GM21381 (cell line): ENCODE measurements around the gene S100A9.

ENCODE experiments used
- ATAC-seq: cut with Tn5 transposase; IDR thresholded peaks from one replicate; pipeline ENCODE4 v1.9.1; 2021; ENCODE audit warnings: mild to moderate bottlenecking, moderate library complexity; ENCODE audit not compliant: unreplicated experiment

Gene S100A9

GRCh38 chr1:153360592-153361479, 3.2 kb downstream of the S100A9 start:
- ATAC-seq, result no peak

- no peak for ATAC-seq
Measured at GRCh38 chr1:153361480-153362109, 3.9 kb downstream of the S100A9 start.

- ATAC-seq, result no peak
Measured at GRCh38 chr1:153362187-153362775, 4.6 kb downstream of the S100A9 start.

- no peak for ATAC-seq
Measured at GRCh38 chr1:153363641-153364040, 6.0 kb downstream of the S100A9 start.

- no peak for ATAC-seq
Measured at GRCh38 chr1:153364156-153364555, 6.5 kb downstream of the S100A9 start.

- ATAC-seq, result no peak
Measured at GRCh38 chr1:153364766-153365666, 7.4 kb downstream of the S100A9 start.

GRCh38 chr1:153365696-153366095, 8.0 kb downstream of the S100A9 start:
- no peak for ATAC-seq

- no peak for ATAC-seq
Measured at GRCh38 chr1:153366261-153366660, 8.6 kb downstream of the S100A9 start.

GRCh38 chr1:153367090-153367489, 9.4 kb downstream of the S100A9 start:
- no peak for ATAC-seq

GRCh38 chr1:153368495-153368894, 10.8 kb downstream of the S100A9 start:
- no peak for ATAC-seq

- no peak for ATAC-seq
Measured at GRCh38 chr1:153370146-153370545, 12.5 kb downstream of the S100A9 start.

GRCh38 chr1:153371231-153371630, 13.6 kb downstream of the S100A9 start:
- no peak for ATAC-seq

- no peak for ATAC-seq
Measured at GRCh38 chr1:153372571-153372970, 14.9 kb downstream of the S100A9 start.

GRCh38 chr1:153374071-153374470, 16.4 kb downstream of the S100A9 start:
- no peak for ATAC-seq

GRCh38 chr1:153375511-153375910, 17.9 kb downstream of the S100A9 start, which contains the start of gene S100A12:
Gene S100A12, minus strand, starts transcription at chr1:153375621. Its CDS starts 1,029 bp downstream, at chr1:153374592.
- no peak for ATAC-seq

- no peak for ATAC-seq
Measured at GRCh38 chr1:153379591-153379990, 21.9 kb downstream of the S100A9 start.

- no peak for ATAC-seq
Measured at GRCh38 chr1:153380711-153381110, 23.1 kb downstream of the S100A9 start.

- no peak for ATAC-seq
Measured at GRCh38 chr1:153384958-153385580, 27.4 kb downstream of the S100A9 start.

- no peak for ATAC-seq
Measured at GRCh38 chr1:153386500-153386901, 28.8 kb downstream of the S100A9 start.

GRCh38 chr1:153387001-153387400, 29.3 kb downstream of the S100A9 start:
- ATAC-seq, result no peak
